SKM-1 (cell line): Measurements from ENCODE around the gene SPACA4.
A peak's percentile ranks its signal among the peaks of the same experiment; 100 is the strongest.

Experiments
- DNase-seq: peaks from one replicate; lab custom pipeline; 2025; ENCODE audit not compliant: unreplicated experiment; lab: John Stamatoyannopoulos, UW

Gene SPACA4

GRCh38 chr19:48596679-48597465, 9.7 kb upstream of the SPACA4 start:
- no peak for DNase-seq

DNA sequence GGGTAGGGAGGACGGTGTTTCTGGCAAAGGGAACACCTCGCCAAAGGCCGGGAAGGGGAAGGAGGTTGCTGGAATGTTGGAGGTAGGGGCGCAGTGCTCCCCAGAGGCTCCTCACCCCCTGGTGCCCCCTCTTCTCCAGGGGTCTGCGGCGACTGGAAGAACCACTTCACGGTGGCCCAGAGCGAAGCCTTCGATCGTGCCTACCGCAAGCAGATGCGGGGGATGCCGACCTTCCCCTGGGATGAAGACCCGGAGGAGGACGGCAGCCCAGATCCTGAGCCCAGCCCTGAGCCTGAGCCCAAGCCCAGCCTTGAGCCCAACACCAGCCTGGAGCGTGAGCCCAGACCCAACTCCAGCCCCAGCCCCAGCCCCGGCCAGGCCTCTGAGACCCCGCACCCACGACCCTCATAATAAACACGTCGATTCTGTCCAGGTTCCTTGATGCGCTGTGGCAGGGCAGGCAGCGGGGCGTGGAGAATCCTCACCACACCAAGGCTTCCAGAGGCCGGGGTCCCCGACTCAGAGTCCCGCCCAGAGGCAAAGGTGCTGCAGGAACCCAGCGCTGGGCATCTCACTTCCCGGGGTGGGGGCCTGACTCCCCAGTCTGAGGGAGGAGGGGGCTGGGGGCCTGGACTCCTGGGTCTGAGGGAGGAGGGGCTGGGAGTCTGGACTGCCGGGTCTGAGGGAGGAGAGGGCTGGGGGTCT, 7.4 kb upstream of the SPACA4 start:
- no peak for DNase-seq

- no peak for DNase-seq
Measured at GRCh38 chr19:48600679-48601417, 5.7 kb upstream of the SPACA4 start.

DNA sequence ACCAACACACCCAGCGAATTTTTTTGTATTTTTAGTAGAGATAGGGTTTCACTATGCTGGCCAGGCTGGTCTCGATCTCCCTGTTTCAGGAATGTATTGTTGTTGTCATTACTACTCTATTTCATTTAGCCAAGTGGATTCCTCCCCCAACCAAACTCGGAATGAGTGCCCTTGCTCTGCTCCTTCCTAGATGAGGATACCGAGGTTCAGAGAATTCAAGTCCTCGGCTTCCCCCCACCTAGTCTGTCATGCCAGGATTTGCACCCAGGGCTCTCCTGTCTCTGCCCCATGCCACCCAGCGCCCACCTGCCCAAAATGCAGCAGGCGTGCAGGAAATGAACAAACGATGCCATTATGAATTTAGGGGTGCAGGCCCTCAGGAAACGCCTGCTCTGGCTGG, 3.5 kb upstream of the SPACA4 start:
- DNase-seq, result no peak

DNA sequence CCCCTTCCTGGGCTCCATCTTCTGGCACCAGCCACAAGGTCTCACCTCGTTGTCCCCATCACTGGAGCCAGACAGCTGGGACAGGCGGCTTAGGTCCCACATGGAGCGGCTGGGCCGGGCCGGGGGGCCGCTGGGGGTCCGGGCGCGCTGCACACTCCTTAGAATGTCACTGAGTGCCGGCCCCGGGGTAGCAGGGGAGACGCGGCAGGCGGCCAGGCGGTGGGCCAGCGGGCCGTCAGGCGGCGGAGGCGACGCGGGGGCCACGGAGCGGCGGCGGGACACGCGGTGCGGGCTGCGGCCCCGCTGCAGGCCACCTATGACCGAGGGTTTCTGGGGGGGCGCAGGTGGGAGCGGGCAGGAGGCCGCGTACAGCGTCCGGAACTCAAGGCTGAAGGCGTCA, 3.1 kb upstream of the SPACA4 start:
- DNase-seq, result no peak

DNA sequence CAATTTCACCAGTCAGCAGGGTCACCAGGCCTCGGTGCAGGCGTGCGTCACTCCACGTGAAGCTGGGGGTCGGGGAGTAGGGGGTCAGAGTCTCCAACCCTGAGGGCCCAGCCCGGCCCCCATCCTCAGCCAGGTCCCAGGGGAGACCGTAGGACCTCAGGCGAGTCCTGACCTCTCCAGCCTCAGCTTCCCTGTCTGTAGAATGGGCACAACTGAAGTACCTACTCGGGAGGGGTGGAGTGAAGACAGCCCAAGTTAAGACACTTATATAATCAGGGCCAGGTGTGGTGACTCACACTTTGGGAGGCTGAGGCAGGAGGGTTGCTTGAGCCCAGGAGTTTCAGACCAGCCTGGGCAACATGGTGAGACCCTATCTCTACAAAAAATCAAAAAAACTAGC, 2.7 kb upstream of the SPACA4 start:
- no peak for DNase-seq

- no peak for DNase-seq
Measured at GRCh38 chr19:48607359-48607755, 815 bp downstream of the SPACA4 start.

DNA sequence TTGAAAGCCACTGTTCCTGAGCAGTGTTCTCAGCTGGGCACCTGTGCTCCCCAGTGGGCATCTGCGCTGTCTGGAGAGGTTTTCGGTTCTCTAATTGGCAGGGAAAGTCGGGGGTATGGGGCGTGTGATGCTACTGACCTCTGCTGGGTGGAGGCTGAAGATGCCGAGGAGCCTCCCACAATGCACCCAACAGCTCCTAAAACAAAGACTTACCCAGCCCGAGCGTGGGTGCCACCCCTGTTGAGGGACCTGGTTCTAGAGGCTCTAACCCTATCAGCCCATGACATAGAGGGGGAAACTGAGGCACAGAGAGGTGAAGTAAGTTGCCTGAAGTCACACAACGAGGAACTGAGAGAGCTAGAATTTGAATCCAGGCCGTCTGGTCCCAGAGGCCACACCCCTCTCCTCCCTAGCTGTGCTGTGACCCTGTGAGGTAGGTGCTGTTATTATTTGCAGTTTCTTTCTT, 2.3 kb downstream of the SPACA4 start:
- peak; percentile 37 for DNase-seq

DNA sequence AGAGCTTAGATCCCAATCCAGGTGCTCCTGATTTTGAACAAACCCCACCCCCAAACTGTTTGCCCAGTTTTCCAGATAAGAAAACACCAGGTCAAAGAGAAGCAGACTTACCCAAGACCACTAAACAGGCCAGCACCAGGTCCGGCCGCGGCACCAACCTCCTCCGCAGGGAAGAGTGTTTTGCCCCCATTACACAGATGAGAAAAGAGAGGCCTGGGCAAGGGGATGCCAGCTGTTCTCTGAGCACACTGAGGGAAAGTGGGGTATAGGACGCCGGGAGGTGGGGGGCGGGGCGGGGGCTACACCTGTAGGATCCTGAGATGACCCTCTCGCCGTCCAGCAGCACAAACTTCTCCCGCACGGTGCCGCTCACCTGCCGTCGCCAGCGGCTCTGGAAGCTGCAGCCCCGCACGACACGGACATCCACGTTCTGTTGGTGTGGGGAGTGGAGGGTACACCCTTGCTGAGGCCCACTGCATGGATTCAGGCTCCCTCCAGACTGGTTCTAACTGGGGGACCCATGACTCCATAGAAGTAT, 3.1 kb downstream of the SPACA4 start:
- DNase-seq, result no peak

- DNase-seq, result no peak
Measured at GRCh38 chr19:48611872-48612271, 5.3 kb downstream of the SPACA4 start.

GRCh38 chr19:48613024-48613851, 6.7 kb downstream of the SPACA4 start:
- no peak for DNase-seq

DNA sequence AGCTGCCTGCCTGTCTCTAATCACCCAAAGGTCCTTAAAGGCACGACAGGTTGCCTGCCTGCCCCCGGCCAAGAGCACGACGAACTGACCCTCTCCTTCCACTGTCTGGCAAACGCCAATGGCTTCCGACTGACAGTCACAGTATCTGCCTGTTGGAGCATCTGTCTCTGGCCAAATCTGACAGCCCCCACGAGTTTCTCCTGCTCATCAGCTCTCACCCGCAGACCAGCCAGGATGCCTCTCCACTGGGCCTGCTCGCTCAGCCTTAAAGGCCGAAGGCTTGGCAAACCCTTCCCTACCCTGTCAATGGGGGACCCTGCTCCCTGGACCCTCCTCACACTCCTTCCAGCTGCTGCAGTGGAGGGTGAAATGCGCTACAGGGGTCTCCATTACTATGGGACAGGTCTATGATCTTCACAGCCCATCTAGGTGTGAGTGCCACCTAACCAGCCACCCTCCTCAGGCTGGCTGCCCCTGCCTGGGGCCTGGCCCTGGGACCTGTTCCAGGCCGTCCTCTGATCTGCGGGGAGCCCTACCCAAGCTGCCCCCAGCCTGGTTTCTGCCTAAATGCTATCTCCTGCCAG, 7.4 kb downstream of the SPACA4 start:
- DNase-seq, result no peak

DNA sequence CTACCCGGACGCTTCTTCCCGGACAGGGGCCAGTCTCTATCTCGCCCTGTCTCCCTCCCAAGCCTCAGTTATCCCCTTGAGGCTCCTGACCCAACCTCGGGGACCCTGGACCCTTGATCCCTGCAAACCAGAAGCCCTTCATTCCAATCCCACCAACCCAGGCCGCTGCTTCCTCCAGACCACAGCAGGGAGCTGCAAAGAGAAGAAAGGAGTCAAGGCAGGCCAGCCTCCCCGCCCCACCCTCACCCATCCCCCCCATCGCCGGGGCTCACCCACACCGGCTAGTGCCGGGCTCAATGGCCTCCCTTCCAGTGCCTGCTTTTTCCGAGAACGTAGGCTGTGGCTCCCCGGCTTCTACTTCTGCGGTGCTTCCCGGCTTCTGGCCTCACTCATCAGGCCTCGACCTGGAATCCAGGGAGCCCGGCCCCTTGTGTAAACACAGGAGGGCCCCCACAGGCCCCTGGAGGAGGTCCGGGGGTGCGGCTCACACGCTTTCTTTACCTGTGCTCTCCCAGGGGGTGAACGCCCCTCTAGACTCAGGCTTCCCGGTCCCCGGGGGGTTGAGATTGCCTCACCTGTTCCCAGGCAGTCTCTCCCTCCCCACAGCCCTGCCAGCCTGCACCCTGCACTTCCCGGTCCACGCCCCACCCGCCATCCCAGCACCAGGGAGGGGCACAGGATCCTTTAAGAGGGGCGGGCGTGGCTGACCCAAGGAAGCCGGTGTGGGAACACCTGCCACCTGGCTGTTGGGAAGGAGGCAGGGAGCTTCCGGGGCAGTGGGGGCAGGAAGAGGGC, 8.1 kb downstream of the SPACA4 start, which contains the start of gene FAM83E:
Gene FAM83E (minus strand): TSS at position 641 of the 795 bp plus-strand sequence. CDS start 1,704 bp downstream, outside the sequence.
- DNase-seq, result no peak

DNA sequence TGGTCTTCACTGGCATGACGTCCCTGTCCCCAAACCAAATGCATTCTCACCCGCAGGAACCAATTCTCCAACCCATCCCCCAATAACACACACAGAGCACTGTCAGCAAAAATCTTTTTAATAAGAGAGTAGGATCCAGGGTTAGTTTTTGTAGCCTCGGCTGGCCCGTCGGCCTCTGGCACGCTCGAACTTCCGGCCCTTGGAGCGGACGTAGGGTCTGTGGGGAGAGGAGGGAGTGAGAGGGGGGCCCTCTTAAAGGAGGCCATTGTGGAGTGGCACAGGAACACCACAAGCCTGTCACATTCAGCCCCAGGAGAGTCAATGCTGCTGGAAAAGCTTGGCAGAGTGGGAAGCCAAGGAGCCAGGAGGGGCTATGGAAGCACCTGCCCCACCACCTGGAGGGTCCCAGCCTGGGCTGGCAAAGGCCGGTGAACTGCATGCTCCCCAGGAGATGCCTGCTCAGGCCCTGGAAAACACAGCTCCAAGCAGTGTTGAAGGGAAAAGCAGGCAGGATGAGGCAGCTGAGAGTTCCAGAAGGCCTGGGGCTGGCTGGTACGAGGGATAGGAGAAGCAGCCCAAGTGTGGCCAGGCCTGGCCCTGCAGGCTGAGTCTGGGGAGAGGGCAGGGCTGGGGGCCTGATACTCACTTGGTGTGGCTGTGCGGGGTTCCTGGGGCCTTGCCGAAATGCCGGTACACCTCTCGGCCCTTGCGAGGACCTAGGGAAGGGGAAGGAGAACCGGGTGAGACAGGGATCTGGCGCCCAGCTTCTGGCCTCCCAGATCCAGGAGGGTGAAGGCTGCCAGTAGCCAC, 8.9 kb downstream of the SPACA4 start:
- no peak for DNase-seq

DNA sequence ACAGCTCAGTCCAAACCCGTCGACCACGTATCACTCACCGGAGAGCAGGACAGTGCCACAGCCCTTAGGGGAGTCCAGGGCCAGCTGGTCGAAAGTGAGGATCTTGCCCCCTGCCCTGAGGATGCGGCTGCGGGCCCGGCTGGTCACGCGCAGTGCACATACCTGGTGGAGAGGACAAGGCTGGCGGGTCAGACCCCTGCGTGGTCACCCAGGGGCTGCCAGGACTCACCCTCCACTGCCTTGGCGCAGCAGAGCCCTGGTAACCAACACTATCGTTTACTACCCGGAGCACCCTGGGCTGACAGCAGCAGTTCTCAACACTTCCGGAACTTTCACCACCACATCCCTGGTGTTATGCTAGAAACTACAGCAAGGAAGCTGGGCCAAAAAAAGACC, 9.5 kb downstream of the SPACA4 start:
- DNase-seq, result no peak

- DNase-seq, result no peak
Measured at GRCh38 chr19:48616491-48617056, 10.0 kb downstream of the SPACA4 start.

- no peak for DNase-seq
Measured at GRCh38 chr19:48617146-48617937, 10.8 kb downstream of the SPACA4 start.
